Transverse colon (tissue), 4 donors: Measurements from ENCODE around the gene MND1.

Experiments used
- CTCF ChIP-seq, 5 experiments: fragments of 200-600 bp in 3 of 5; fragments of 450-650 bp in 2 of 5; sonication (generic) in 3 of 5; IDR thresholded peaks; 1 replicate in 2 of 5; 2 replicates in 3 of 5; pipeline ENCODE4 v1.5.1; 2016 to 2017; ENCODE audit warnings: antibody characterized with exemption in 5 of 5, inconsistent platforms in 3 of 5, mild to moderate bottlenecking in 2 of 5, moderate library complexity in 1 of 5
- EP300 ChIP-seq: sonication (generic); formaldehyde crosslinking; IDR thresholded peaks from one replicate; pipeline ENCODE4 v1.6.1; 2017; ENCODE audit warnings: antibody characterized with exemption, low read depth
- POLR2A ChIP-seq: fragments of 450-650 bp; IDR thresholded peaks from one replicate; pipeline ENCODE4 v1.6.1; 2016; ENCODE audit warnings: antibody characterized with exemption, mild to moderate bottlenecking, moderate library complexity
- POLR2AphosphoS5 ChIP-seq, 3 donors: sonication (generic); formaldehyde crosslinking; IDR thresholded peaks; one replicate each; pipeline ENCODE4 v1.6.1; 2016; ENCODE audit warnings: antibody characterized with exemption in 3 of 3

- TF ChIP-seq EP300 (no peak), CTCF (IDR thresholded peaks at IDR 0.05) (no peak), POLR2A (no peak), POLR2AphosphoS5 (IDR thresholded peaks at IDR 0.05) (no peak)
These were observed 22.6 kb downstream of the MND1 start for GRCh38 chr4:153367092-153367491.
